ENCODE data around the gene IQSEC1. TPM values are rescaled to one million over a fixed set of nuclear protein-coding genes. Genes with fewer than 3 reads are reported as not detected.

IQSEC1 gene
- total and polyA plus RNA-seq, 2 of the 8 experiments (the other 6 are each of a cell fraction or from before 2014, with no cell fraction given): 6.8 to 28.8 TPM

DNA sequence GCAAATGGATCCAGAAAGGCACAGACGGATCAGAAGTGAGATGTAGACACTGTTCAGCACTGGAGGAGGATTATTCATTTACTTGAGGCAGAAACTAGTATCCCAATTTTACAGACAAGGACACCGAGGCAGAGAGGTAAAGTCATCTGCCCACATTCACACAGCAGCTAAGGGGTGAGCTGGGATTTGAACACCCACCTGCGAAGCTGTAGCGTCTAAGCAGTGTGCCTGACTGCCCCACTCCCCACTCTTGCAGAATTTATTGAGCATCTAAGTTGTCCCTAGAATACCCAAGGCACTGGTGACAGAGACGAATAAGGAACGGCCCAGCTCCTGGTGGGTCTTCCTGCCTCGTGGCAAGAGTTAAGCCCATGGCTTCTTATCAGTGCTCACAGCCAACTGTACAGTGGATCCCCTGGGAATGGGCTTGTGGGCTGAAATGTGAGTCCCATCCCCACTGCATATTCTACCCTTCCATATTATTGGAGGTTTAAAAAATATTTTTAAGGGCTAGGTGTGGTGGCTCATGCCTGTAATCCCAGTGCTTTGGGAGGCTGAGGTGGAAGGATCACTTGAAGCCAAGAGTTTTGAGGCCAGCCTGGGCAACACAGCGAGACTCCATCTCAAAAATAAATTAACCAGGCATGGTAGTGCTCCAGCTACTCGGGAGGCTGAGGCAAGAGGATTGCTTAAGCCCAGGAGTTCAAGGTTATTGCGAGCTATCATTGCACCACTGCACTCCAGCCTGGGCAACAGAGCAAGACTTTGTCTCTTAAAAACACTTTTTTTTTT, 77.6 kb downstream of the IQSEC1 start (continued):
- TF ChIP-seq RAD21 (IDR thresholded peaks at IDR 0.05 in 1 of 2, conservative IDR thresholded peaks at IDR 0.05 in 1 of 2; ENCODE audit: low read depth in 2 of 2, low read length in 2 of 2) (no peak), BACH1 (IDR thresholded peaks at IDR 0.05; ENCODE audit: low read length) (no peak), KDM4A (IDR thresholded peaks at IDR 0.05; ENCODE audit: low read depth, low read length, severe bottlenecking) (no peak), EP300 (IDR thresholded peaks at IDR 0.05; ENCODE audit: borderline replicate concordance in 1 of 2, low read depth in 2 of 2, low read length in 2 of 2) (no peak), CHD2 (IDR thresholded peaks at IDR 0.05; ENCODE audit: low read length) (no peak), RFX5 (IDR thresholded peaks at IDR 0.05; ENCODE audit: borderline replicate concordance, low read depth, low read length) (no peak), RNF2 (IDR thresholded peaks at IDR 0.05; ENCODE audit: borderline replicate concordance, low read depth, low read length, missing control alignments, poor library complexity, severe bottlenecking) (no peak), SAP30 (IDR thresholded peaks at IDR 0.05; ENCODE audit: insufficient read depth, insufficient replicate concordance, low read length) (no peak), SP1 (IDR thresholded peaks at IDR 0.05; ENCODE audit: low read depth, low read length) (no peak), SP4 (IDR thresholded peaks at IDR 0.05; ENCODE audit: low read length) (no peak), HDAC6 (IDR thresholded peaks at IDR 0.05; ENCODE audit: low read depth, low read length) (no peak)
- TF ChIP-seq, protein P1, sequence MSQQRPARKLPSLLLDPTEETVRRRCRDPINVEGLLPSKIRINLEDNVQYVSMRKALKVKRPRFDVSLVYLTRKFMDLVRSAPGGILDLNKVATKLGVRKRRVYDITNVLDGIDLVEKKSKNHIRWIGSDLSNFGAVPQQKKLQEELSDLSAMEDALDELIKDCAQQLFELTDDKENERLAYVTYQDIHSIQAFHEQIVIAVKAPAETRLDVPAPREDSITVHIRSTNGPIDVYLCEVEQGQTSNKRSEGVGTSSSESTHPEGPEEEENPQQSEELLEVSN (IDR thresholded peaks at IDR 0.05): no peak
- TF ChIP-seq, protein P2, sequence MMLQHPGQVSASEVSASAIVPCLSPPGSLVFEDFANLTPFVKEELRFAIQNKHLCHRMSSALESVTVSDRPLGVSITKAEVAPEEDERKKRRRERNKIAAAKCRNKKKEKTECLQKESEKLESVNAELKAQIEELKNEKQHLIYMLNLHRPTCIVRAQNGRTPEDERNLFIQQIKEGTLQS (IDR thresholded peaks at IDR 0.05; ENCODE audit: insufficient read depth, low read depth, low read length): no peak
